CD4-positive, alpha-beta T cell treated with Interleukin-15 for 1 hour (primary cell): ENCODE results near the gene SLAIN2.
A peak's percentile ranks its signal among the peaks of the same experiment; 100 is the strongest.
"Not testable (repeated sequence)": the region's sequence is repeated elsewhere in the genome, so short reads cannot be mapped to it uniquely, and the experiment has no call there.

Experiments
- DNase-seq: peaks from one replicate; pipeline ENCODE4 v3.0.0-alpha.2; 2020

SLAIN2 gene

GRCh38 chr4:48340965-48341775 is at the start of gene SLAIN2:
Gene SLAIN2 (plus strand): TSS chr4:48341529. CDS start chr4:48341740, 211 bp downstream.
- peak; percentile 96 for DNase-seq

- DNase-seq, result not testable (repeated sequence)
These were observed 49.0 kb upstream of the SLAIN2 start for GRCh38 chr4:48292218-48292790.

GRCh38 chr4:48295116-48295515 is 46.2 kb upstream of the SLAIN2 start:
- DNase-seq, result no peak

- no peak for DNase-seq
These were observed 45.0 kb upstream of the SLAIN2 start for GRCh38 chr4:48296365-48296764.

- no peak for DNase-seq
These were observed 44.0 kb upstream of the SLAIN2 start for GRCh38 chr4:48297256-48297846.

GRCh38 chr4:48299560-48299959 is 41.8 kb upstream of the SLAIN2 start:
- no peak for DNase-seq

GRCh38 chr4:48300004-48300403 is 41.3 kb upstream of the SLAIN2 start:
- DNase-seq, result no peak

GRCh38 chr4:48305508-48305907 is 35.8 kb upstream of the SLAIN2 start:
- DNase-seq, result no peak

GRCh38 chr4:48307528-48307927 is 33.8 kb upstream of the SLAIN2 start:
- DNase-seq, result no peak

- DNase-seq, result no peak
These were observed 32.4 kb upstream of the SLAIN2 start for GRCh38 chr4:48308901-48309300.

- DNase-seq, result no peak
These were observed 29.4 kb upstream of the SLAIN2 start for GRCh38 chr4:48311896-48312295.

GRCh38 chr4:48314746-48315145 is 26.6 kb upstream of the SLAIN2 start:
- not testable (repeated sequence) for DNase-seq

- DNase-seq, result peak; percentile 22
These were observed 25.4 kb upstream of the SLAIN2 start for GRCh38 chr4:48315728-48316630.

GRCh38 chr4:48321312-48321711 is 20.0 kb upstream of the SLAIN2 start:
- no peak for DNase-seq

GRCh38 chr4:48322063-48322462 is 19.3 kb upstream of the SLAIN2 start:
- DNase-seq, result no peak

GRCh38 chr4:48324281-48324680 is 17.0 kb upstream of the SLAIN2 start:
- DNase-seq, result no peak

GRCh38 chr4:48329193-48329592 is 12.1 kb upstream of the SLAIN2 start:
- no peak for DNase-seq

GRCh38 chr4:48329976-48330375 is 11.4 kb upstream of the SLAIN2 start:
- no peak for DNase-seq

GRCh38 chr4:48331577-48332330 is 9.6 kb upstream of the SLAIN2 start:
- DNase-seq, result no peak

GRCh38 chr4:48332661-48333060 is 8.7 kb upstream of the SLAIN2 start:
- DNase-seq, result no peak

GRCh38 chr4:48333587-48333986 is 7.7 kb upstream of the SLAIN2 start:
- no peak for DNase-seq

GRCh38 chr4:48334236-48334635 is 7.1 kb upstream of the SLAIN2 start:
- DNase-seq, result no peak
